Heart left ventricle (tissue), 16 donors: ENCODE measurements around the gene CENPS. TPM values are rescaled to one million over a fixed set of nuclear protein-coding genes. Genes with fewer than 3 reads are reported as not detected.

Experiments
- ATAC-seq, 4 donors: fragments of 200-7000 bp; cut with Tn5 transposase; one replicate each; pipeline ENCODE4 v1.9.1; 2020 to 2022; ENCODE audit warnings: moderate library complexity in 4 of 4, mild to moderate bottlenecking in 3 of 4, moderate number of reproducible peaks in 1 of 4
- DNase-seq, 5 donors: peaks; one replicate each; pipeline ENCODE4 v3.0.0-alpha.2; 2020
- H3K27ac ChIP-seq, 12 donors: fragments of 200-600 bp; sonication (generic) in 4 of 12; one replicate each; pipeline versions ENCODE4 v1.5.0 to v1.8.0; 2016 to 2022; ENCODE audit warnings: mild to moderate bottlenecking in 2 of 12
- H3K27me3 ChIP-seq, 9 donors: fragments of 200-600 bp; sonication (generic) in 2 of 9; one replicate each; pipeline versions ENCODE4 v1.5.1 to v1.8.0; 2016 to 2022; ENCODE audit warnings: mild to moderate bottlenecking in 3 of 9
- H3K36me3 ChIP-seq, 9 donors: fragments of 200-600 bp; sonication (generic) in 2 of 9; one replicate each; pipeline versions ENCODE4 v1.5.0 to v1.8.0; 2018 to 2022; ENCODE audit warnings: mild to moderate bottlenecking in 2 of 9
- H3K4me1 ChIP-seq, 12 donors: fragments of 200-600 bp; sonication (generic) in 4 of 12; one replicate each; pipeline versions ENCODE4 v1.5.0 to v1.8.0; 2016 to 2022; ENCODE audit warnings: mild to moderate bottlenecking in 3 of 12
- H3K4me3 ChIP-seq, 12 donors: fragments of 200-600 bp; sonication (generic) in 4 of 12; one replicate each; pipeline versions ENCODE4 v1.5.0 to v1.8.0; 2017 to 2022; ENCODE audit warnings: mild to moderate bottlenecking in 9 of 12, moderate library complexity in 4 of 12
- H3K9me3 ChIP-seq, 12 donors: fragments of 200-600 bp; sonication (generic) in 4 of 12; one replicate each; pipeline versions ENCODE4 v1.5.0 to v1.8.0; 2016 to 2022; ENCODE audit warnings: mild to moderate bottlenecking in 1 of 12
- CTCF ChIP-seq, 12 donors: fragments of 200-600 bp; sonication (generic) in 4 of 12; IDR thresholded peaks; one replicate each; pipeline versions ENCODE4 v1.5.0 to v1.8.0; 2018 to 2022; ENCODE audit warnings: antibody characterized with exemption in 12 of 12, mild to moderate bottlenecking in 5 of 12
- POLR2A ChIP-seq, 2 donors: fragments of 450-650 bp; IDR thresholded peaks; one replicate each; pipeline ENCODE4 v1.6.1; 2017; ENCODE audit warnings: antibody characterized with exemption in 2 of 2, mild to moderate bottlenecking in 2 of 2, moderate library complexity in 2 of 2
- WGBS, 4 donors: extraction: QIAGEN DNeasy Blood & Tissue Kit in 2 of 4; methylation state at CpG; one replicate each; pipeline versions ENCODE4 v1.1.5 to v1.1.7; 2013 to 2018; 5-methylcytosine and 5-hydroxymethylcytosine counted together
- intact Hi-C, 10 donors: fragments of 100-400 bp; cut with DNase I; formaldehyde crosslinking; loops; one replicate each; pipeline versions ENCODE4 v1.11.1 to v1.14.2; 2022
- polyA plus RNA-seq, 2 donors: library from polyadenylated mRNA; stranded (reverse); fragments of 200-250 nt; gene quantifications; one replicate each; pipeline ENCODE4 v1.2.3, GENCODE V29; 2013
- total RNA-seq, 9 donors: library from RNA; depleted of rRNA in 2 of 9; stranded (reverse); fragments of >200 nt in 2 of 9; fragmentation: NEBNext Ultra II Directional in 3 of 9; extraction: Animal tissue kit (Norgen Biotek cat#: 25700) in 3 of 9; gene quantifications; one replicate each; pipeline versions ENCODE4 v1.1.0 to v1.2.4, GENCODE V29; 2016 to 2023
- donor health status: ischemic (EF 13 %, LVEDD 7.1; RV severe dilation, severe dysfunction).
- donor health status: healthy with polysubstance abuse.
- donor health status: DM: no; HTN: yes; CAD: no.
- donor health status: DM: no; HTN: no; CAD: no.
- donor health status: ischemic (EF 25% LVEDD 6.9; RV normal size, moderate dysfunction).
- donor health status: ischemic (EF 25% LVEDD 5.7; RV mildly dilated, moderate dysfunction).
- donor health status: healthy.
- donor health status: DM: yes; HTN: yes; CAD: no.
- donor health status: ischemic (EF 35%, LVEDD 5.7; RV mildly dilated, moderate dysfunction).
- donor health status: nonischemic (EF 11% LVEDD 7.7; RV severe dilation, severe dysfunction).
- donor health status: DM: yes; HTN: yes; CAD: no.
- donor health status: PGD.
- donor health status: ischemic (EF 29% LVEDD 5.4; RV normal size, mild dysfunction).
- donor health status: nonischemic (EF 23%, LVEDD 6.1; RV moderate dilation, normal function).

Gene CENPS
- total and polyA plus RNA-seq, 11 donors = 2.4 to 11.6 (median 8.2) TPM

GRCh38 chr1:10432910-10433700 lies 2.9 kb downstream of the CENPS start:
- H3K27me3 ChIP-seq = no peaks in the 10 kb centered on the region
- H3K9me3 ChIP-seq = no peaks in the 10 kb centered on the region
- WGBS, 4 donors = 80 to 87% (median 83%) methylated on average over 13 to 14 of the region's 14 CpGs
- TF ChIP-seq CTCF (IDR thresholded peaks at IDR 0.05) (no peak), POLR2A (IDR thresholded peaks at IDR 0.05) (no peak)
- intact Hi-C loops = loop anchor here in 8 of 10 donors (5.0 to 10.0 kb wide), 5 partner anchors 34 to 62 kb away; partner anchors contain the start of genes DFFA (in 3 of the 8) and PEX14 (in 3 of the 8)
- DNase-seq = no peak
- ATAC-seq = no peak
- H3K36me3 ChIP-seq = peaks cover 0 to 7% (median 0%) of the 10 kb centered on the region in 9 donors
- peaks cover 0 to 22% (median 12%) of the 10 kb centered on the region in 12 donors for H3K4me1 ChIP-seq
- no peak overlapping the region for H3K27ac ChIP-seq
- H3K4me3 ChIP-seq = no peak overlapping the region

GRCh38 chr1:10433790-10434189 lies 3.6 kb downstream of the CENPS start:
- no peaks in the 10 kb centered on the region for H3K9me3 ChIP-seq
- DNase-seq = no peak
- ATAC-seq = no peak
- no peaks in the 10 kb centered on the region for H3K27me3 ChIP-seq
- peaks cover 0 to 7% (median 0%) of the 10 kb centered on the region in 9 donors for H3K36me3 ChIP-seq
- TF ChIP-seq CTCF (IDR thresholded peaks at IDR 0.05) = no peak
- TF ChIP-seq POLR2A (IDR thresholded peaks at IDR 0.05) = no peak
- H3K4me1 ChIP-seq = peaks cover 0 to 20% (median 12%) of the 10 kb centered on the region in 12 donors
- WGBS, 4 donors = 90 to 93% (median 91%) methylated on average over 11 of the region's 11 CpGs
- H3K4me3 ChIP-seq = no peak overlapping the region
- H3K27ac ChIP-seq = no peak overlapping the region
- intact Hi-C loops = loop anchor here in 8 of 10 donors (5.0 to 10.0 kb wide), 5 partner anchors 34 to 61 kb away; partner anchors contain the start of genes DFFA (in 3 of the 8) and PEX14 (in 3 of the 8)

- intact Hi-C loops = loop anchor here in 8 of 10 donors (5.0 to 10.0 kb wide), 5 partner anchors 33 to 60 kb away; partner anchors contain the start of genes DFFA (in 3 of the 8) and PEX14 (in 3 of the 8)
- H3K4me3 ChIP-seq = no peak overlapping the region
- peaks cover 0 to 7% (median 0%) of the 10 kb centered on the region in 9 donors for H3K36me3 ChIP-seq
- no peaks in the 10 kb centered on the region for H3K27me3 ChIP-seq
- ATAC-seq (no peak), DNase-seq (no peak)
- TF ChIP-seq CTCF (IDR thresholded peaks at IDR 0.05) (no peak), POLR2A (IDR thresholded peaks at IDR 0.05) (no peak)
- H3K27ac ChIP-seq = no peak overlapping the region
- H3K9me3 ChIP-seq = no peaks in the 10 kb centered on the region
- H3K4me1 ChIP-seq = peaks cover 0 to 17% (median 11%) of the 10 kb centered on the region in 12 donors
- 94 to 98% (median 95%) methylated on average over 5 of the region's 5 CpGs for WGBS, 4 donors
Measured at GRCh38 chr1:10434590-10434989, 4.4 kb downstream of the CENPS start.

- Histone ChIP-seq H3K9me3 (no peaks in the 10 kb centered on the region), H3K27ac (no peak overlapping the region), H3K4me1 (no peaks in the 10 kb centered on the region), H3K4me3 (no peak overlapping the region), H3K27me3 (no peaks in the 10 kb centered on the region), H3K36me3 (peaks cover 0 to 21% (median 3%) of the 10 kb centered on the region in 9 donors)
- no peak for TF ChIP-seq CTCF (IDR thresholded peaks at IDR 0.05)
- no peak for TF ChIP-seq POLR2A (IDR thresholded peaks at IDR 0.05)
- WGBS, 4 donors = 91 to 100% (median 98%) methylated on average over 1 of the region's 1 CpG
- DNase-seq (no peak), ATAC-seq (no peak)
- intact Hi-C loops = loop anchor here in 1 of 10 donors (10.0 kb wide), 1 partner anchor 58 kb away; no protein-coding TSS in a partner anchor
Measured at GRCh38 chr1:10437052-10437451, 6.8 kb downstream of the CENPS start.
